Immature natural killer cell (primary cell): ENCODE data around the gene ZNF423. TPM values are rescaled to one million over a fixed set of nuclear protein-coding genes. Genes with fewer than 3 reads are reported as not detected.

Experiments used
- DNase-seq, 3 donors: peaks; one replicate each; pipeline ENCODE4 v3.0.0; 2022; ENCODE audit warnings: mixed read lengths in 1 of 3
- H3K27ac Mint-ChIP-seq, 6 donors: one replicate each; pipeline ENCODE4 v1.8.0; 2020; ENCODE audit warnings: mixed read lengths in 6 of 6, mild to moderate bottlenecking in 5 of 6, inconsistent platforms in 4 of 6, moderate library complexity in 3 of 6
- H3K27me3 Mint-ChIP-seq, 3 donors: one replicate each; pipeline ENCODE4 v1.8.0; 2020 to 2021; ENCODE audit warnings: low read depth in 3 of 3, mild to moderate bottlenecking in 3 of 3, mixed read lengths in 3 of 3, moderate library complexity in 3 of 3, inconsistent platforms in 1 of 3
- H3K36me3 Mint-ChIP-seq, 3 donors: one replicate each; pipeline ENCODE4 v1.8.0; 2020; ENCODE audit warnings: mixed read lengths in 3 of 3, inconsistent platforms in 2 of 3, mild to moderate bottlenecking in 2 of 3
- H3K4me1 Mint-ChIP-seq, 2 donors: one replicate each; pipeline ENCODE4 v1.8.0; 2020; ENCODE audit warnings: inconsistent platforms in 2 of 2, mild to moderate bottlenecking in 2 of 2, mixed read lengths in 2 of 2, moderate library complexity in 1 of 2
- H3K4me3 Mint-ChIP-seq, 5 donors: one replicate each; pipeline ENCODE4 v1.8.0; 2020; ENCODE audit warnings: mild to moderate bottlenecking in 5 of 5, mixed read lengths in 5 of 5, inconsistent platforms in 3 of 5, moderate library complexity in 3 of 5
- H3K9me3 Mint-ChIP-seq, 6 donors: one replicate each; pipeline ENCODE4 v1.8.0; 2020; ENCODE audit warnings: mild to moderate bottlenecking in 6 of 6, mixed read lengths in 6 of 6, inconsistent platforms in 4 of 6, moderate library complexity in 3 of 6
- polyA plus RNA-seq, 3 donors: library from polyadenylated mRNA; unstranded; fragments of 300-500 nt; fragmentation: Illumina TruSeq; gene quantifications; one replicate each; pipeline ENCODE4 v1.2.3, GENCODE V29; 2021

ZNF423 gene
- polyA plus RNA-seq, 3 donors from 2014 or later, result not detected

DNA sequence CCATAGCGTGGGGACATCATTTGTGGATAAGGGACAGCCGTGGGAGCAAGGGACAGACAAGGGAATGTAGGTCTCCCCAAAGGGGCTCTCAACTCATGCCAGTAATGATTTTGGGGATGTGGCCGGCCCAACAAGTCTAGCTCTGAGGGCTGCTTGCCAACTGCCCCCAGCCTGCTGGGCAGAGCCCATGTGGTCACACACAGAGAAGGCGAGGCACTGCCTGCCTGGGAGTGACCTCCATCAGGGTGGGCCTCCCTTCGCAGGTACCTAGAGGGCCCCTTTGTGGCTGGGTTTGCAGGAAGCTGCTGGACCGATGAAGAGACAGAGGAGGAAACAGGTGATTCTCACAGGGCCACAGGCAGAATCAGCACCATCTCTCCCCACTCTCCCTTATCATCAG is 305.2 kb downstream of the ZNF423 start:
- Mint-ChIP-seq H3K4me1 (no peaks in the 10 kb centered on the region), H3K27me3 (peaks cover 0 to 4% (median 0%) of the 10 kb centered on the region in 3 donors), H3K36me3 (no peaks in the 10 kb centered on the region), H3K27ac (no peak overlapping the region), H3K4me3 (no peak overlapping the region), H3K9me3 (no peaks in the 10 kb centered on the region)
- no peak for DNase-seq

GRCh38 chr16:49550140-49550539 is 305.8 kb downstream of the ZNF423 start:
- Mint-ChIP-seq H3K4me3 (no peak overlapping the region), H3K9me3 (no peaks in the 10 kb centered on the region), H3K36me3 (no peaks in the 10 kb centered on the region), H3K27me3 (peaks cover 0 to 4% (median 0%) of the 10 kb centered on the region in 3 donors), H3K27ac (no peak overlapping the region), H3K4me1 (no peaks in the 10 kb centered on the region)
- DNase-seq, result no peak

- Mint-ChIP-seq H3K4me1 (no peaks in the 10 kb centered on the region), H3K27me3 (no peaks in the 10 kb centered on the region), H3K27ac (no peak overlapping the region), H3K36me3 (no peaks in the 10 kb centered on the region), H3K4me3 (no peak overlapping the region), H3K9me3 (no peaks in the 10 kb centered on the region)
- DNase-seq, result no peak
Measured at GRCh38 chr16:49548325-49548970, 307.5 kb downstream of the ZNF423 start.

DNA sequence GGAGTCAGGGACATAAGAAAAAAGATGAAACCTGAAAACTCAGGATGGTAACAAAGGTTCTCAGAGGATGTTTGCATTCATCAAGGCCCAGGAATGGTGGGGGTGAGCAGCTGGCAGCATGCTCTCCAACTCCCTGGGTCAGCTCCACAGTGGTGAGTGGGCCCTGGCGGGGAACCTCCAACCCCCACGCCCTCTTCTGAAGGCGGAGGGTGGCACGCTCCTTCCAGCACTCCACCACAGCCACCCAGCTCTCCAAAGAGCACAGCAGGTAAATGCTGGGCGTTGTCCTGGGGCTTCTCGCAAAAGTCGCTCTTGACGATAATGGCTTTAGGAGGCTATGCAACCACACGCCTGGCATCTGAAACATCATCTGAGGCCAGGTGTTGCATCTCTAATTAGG is 308.5 kb downstream of the ZNF423 start:
- Mint-ChIP-seq H3K4me1 (no peaks in the 10 kb centered on the region), H3K4me3 (no peak overlapping the region), H3K36me3 (no peaks in the 10 kb centered on the region), H3K9me3 (no peaks in the 10 kb centered on the region), H3K27ac (no peak overlapping the region), H3K27me3 (no peaks in the 10 kb centered on the region)
- DNase-seq, result no peak

DNA sequence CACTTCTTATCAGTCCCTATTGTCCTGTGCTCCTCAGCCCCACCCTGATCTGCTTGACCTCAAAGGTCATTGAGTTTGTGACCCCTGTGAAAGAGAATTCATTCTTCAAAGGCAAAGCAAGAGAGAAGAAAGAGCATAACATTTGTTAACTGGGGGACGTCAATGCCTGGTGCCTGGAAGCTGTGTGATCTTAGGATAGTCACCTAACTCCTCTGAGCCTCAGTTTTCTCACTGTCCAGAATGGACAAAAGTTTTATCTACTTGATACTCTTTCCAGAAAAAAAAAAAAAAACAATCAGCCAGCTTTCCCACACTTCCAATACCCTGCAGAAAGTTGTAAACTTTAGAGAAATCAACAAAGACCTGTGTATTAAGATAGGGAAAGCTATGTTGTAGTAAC is 309.2 kb downstream of the ZNF423 start:
- no peak for DNase-seq

DNA sequence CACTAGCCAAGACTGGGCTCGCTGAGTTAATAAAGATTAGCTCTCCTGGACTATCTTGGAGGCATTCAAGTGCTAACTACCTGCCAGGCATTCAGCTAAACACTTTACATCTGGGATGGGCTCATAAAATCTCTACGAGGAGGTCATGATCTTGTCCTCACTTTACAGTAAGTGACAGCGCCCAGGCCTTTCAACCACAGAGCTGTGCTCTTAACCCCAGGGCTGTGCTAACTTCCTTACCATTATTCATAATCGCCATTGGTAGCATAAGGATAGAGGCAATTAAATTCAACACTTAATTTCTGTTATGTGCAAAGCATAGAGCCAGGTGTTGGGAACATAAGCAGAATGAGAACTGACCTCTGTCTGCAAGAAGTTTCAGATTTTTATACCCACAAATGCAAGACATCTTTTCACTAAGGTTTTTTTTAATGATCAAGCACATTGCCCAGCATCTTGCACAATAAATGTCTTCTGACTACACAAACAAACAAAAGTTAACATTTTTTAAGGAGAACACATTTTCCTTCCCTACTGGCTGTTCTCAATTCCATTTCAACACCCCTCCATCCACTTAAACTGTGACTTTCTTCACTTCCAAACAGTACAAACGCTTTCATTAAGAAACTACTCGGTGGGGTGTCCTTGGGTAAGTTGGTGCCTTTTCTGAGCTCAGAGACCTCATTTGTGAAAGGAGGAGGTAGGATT is 310.0 kb downstream of the ZNF423 start:
- Mint-ChIP-seq H3K36me3 (no peaks in the 10 kb centered on the region), H3K27ac (no peak overlapping the region), H3K9me3 (no peaks in the 10 kb centered on the region), H3K4me1 (no peaks in the 10 kb centered on the region), H3K4me3 (no peak overlapping the region), H3K27me3 (peaks cover 0 to 2% (median 0%) of the 10 kb centered on the region in 3 donors)
- no peak for DNase-seq

More for the DNA sequence above, 309.2 kb downstream of the ZNF423 start:
- Mint-ChIP-seq H3K4me1 (no peaks in the 10 kb centered on the region), H3K27me3 (no peaks in the 10 kb centered on the region), H3K4me3 (no peak overlapping the region), H3K9me3 (no peaks in the 10 kb centered on the region), H3K36me3 (no peaks in the 10 kb centered on the region), H3K27ac (no peak overlapping the region)

DNA sequence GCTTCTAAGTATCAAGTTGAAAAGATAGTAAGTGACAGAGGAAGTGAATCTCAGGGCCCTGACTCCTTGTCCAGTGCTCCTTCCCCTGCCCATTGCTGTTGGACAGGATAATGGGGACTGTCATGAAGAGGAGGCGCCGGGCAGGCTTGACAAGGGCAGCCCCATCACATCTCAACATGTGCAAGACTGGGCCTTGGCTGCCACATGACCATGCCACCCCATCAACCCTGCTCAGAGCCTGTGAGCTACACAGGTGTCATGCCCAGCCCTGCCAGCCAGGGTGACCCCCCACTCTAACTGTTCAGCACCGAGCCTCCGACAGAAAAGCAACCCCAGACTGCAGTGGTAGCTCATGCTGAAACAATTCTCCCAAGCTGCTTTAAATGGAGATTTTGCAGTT is 310.7 kb downstream of the ZNF423 start:
- no peaks in the 10 kb centered on the region for H3K4me1 Mint-ChIP-seq

GRCh38 chr16:49544828-49545227 is 311.1 kb downstream of the ZNF423 start:
- no peak for DNase-seq
- no peaks in the 10 kb centered on the region for H3K36me3 Mint-ChIP-seq
- no peaks in the 10 kb centered on the region for H3K9me3 Mint-ChIP-seq
- H3K27me3 Mint-ChIP-seq, result peaks cover 0 to 2% (median 0%) of the 10 kb centered on the region in 3 donors
- no peak overlapping the region for H3K27ac Mint-ChIP-seq
- no peak overlapping the region for H3K4me3 Mint-ChIP-seq
- H3K4me1 Mint-ChIP-seq, result no peaks in the 10 kb centered on the region

More for the DNA sequence above, 310.7 kb downstream of the ZNF423 start:
- no peak for DNase-seq
- Mint-ChIP-seq H3K27ac (no peak overlapping the region), H3K4me3 (no peak overlapping the region), H3K9me3 (no peaks in the 10 kb centered on the region), H3K36me3 (no peaks in the 10 kb centered on the region), H3K27me3 (peaks cover 0 to 2% (median 0%) of the 10 kb centered on the region in 3 donors)

- no peak overlapping the region for H3K27ac Mint-ChIP-seq
- no peak overlapping the region for H3K4me3 Mint-ChIP-seq
- H3K36me3 Mint-ChIP-seq, result no peaks in the 10 kb centered on the region
- DNase-seq, result no peak
- H3K9me3 Mint-ChIP-seq, result no peaks in the 10 kb centered on the region
- no peaks in the 10 kb centered on the region for H3K4me1 Mint-ChIP-seq
- peaks cover 0 to 2% (median 0%) of the 10 kb centered on the region in 3 donors for H3K27me3 Mint-ChIP-seq
Measured at GRCh38 chr16:49543631-49543946, 312.3 kb downstream of the ZNF423 start.

DNA sequence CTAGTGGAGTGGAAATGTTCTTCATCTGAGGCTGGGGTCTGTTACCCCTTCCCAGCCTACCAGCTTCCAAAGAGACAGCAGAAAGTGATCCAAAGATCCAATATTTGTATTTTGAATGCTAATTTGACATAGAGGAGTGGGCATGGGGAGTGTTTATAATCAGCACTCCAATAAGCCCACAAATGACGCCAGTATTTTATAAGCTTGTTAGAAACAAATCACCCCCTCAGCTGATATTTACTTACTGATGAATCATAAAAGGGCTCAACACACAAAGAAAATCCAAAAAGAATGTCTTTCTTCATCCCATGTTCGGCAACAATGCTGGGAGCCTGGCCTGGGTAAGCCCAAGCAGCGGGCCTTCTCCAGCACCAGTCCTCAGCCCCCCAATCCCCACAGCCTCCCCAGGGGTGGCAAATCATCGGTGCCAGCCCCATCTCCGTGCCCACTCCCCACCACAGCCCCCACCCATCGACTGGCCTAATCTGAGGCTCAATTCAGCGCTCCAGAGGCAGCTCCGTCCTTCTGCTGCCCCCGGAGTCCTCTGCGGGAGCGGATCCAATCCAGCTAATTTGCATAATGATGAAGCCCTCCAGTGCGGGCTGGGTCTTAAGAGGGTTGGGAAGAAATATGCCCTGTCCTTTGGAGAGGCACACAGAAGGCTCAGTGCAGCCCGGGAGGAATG is 312.8 kb downstream of the ZNF423 start:
- Mint-ChIP-seq H3K27me3 (peaks cover 0 to 2% (median 0%) of the 10 kb centered on the region in 3 donors), H3K4me3 (no peak overlapping the region), H3K4me1 (no peaks in the 10 kb centered on the region), H3K36me3 (no peaks in the 10 kb centered on the region), H3K27ac (no peak overlapping the region), H3K9me3 (no peaks in the 10 kb centered on the region)
- DNase-seq, result no peak

GRCh38 chr16:49542391-49542891 is 313.5 kb downstream of the ZNF423 start:
- peaks cover 0 to 2% (median 0%) of the 10 kb centered on the region in 3 donors for H3K27me3 Mint-ChIP-seq
- no peak for DNase-seq
- H3K27ac Mint-ChIP-seq, result no peak overlapping the region
- no peaks in the 10 kb centered on the region for H3K36me3 Mint-ChIP-seq
- no peaks in the 10 kb centered on the region for H3K4me1 Mint-ChIP-seq
- H3K9me3 Mint-ChIP-seq, result no peaks in the 10 kb centered on the region
- no peak overlapping the region for H3K4me3 Mint-ChIP-seq

GRCh38 chr16:49540836-49541235 is 315.1 kb downstream of the ZNF423 start:
- no peaks in the 10 kb centered on the region for H3K9me3 Mint-ChIP-seq
- H3K27me3 Mint-ChIP-seq, result peaks cover 0 to 2% (median 0%) of the 10 kb centered on the region in 3 donors
- no peak overlapping the region for H3K4me3 Mint-ChIP-seq
- H3K4me1 Mint-ChIP-seq, result no peaks in the 10 kb centered on the region
- no peaks in the 10 kb centered on the region for H3K36me3 Mint-ChIP-seq
- H3K27ac Mint-ChIP-seq, result no peak overlapping the region
- no peak for DNase-seq

- Mint-ChIP-seq H3K27ac (no peak overlapping the region), H3K27me3 (peaks cover 0 to 2% (median 0%) of the 10 kb centered on the region in 3 donors), H3K4me1 (no peaks in the 10 kb centered on the region), H3K4me3 (no peak overlapping the region), H3K36me3 (no peaks in the 10 kb centered on the region), H3K9me3 (no peaks in the 10 kb centered on the region)
- DNase-seq, result no peak
Measured at GRCh38 chr16:49539758-49540157, 316.2 kb downstream of the ZNF423 start.

- no peaks in the 10 kb centered on the region for H3K36me3 Mint-ChIP-seq
- H3K9me3 Mint-ChIP-seq, result no peaks in the 10 kb centered on the region
- H3K27ac Mint-ChIP-seq, result no peak overlapping the region
- no peak for DNase-seq
- peaks cover 0 to 2% (median 0%) of the 10 kb centered on the region in 3 donors for H3K27me3 Mint-ChIP-seq
- no peaks in the 10 kb centered on the region for H3K4me1 Mint-ChIP-seq
- no peak overlapping the region for H3K4me3 Mint-ChIP-seq
Measured at GRCh38 chr16:49537924-49538459, 317.9 kb downstream of the ZNF423 start.
